ENCODE data around the gene MRPS15. TPM values are rescaled to one million over a fixed set of nuclear protein-coding genes. Genes with fewer than 3 reads are reported as not detected.

Gene MRPS15
- total RNA-seq, 1 experiment from 2014 or later, result 140 TPM

DNA sequence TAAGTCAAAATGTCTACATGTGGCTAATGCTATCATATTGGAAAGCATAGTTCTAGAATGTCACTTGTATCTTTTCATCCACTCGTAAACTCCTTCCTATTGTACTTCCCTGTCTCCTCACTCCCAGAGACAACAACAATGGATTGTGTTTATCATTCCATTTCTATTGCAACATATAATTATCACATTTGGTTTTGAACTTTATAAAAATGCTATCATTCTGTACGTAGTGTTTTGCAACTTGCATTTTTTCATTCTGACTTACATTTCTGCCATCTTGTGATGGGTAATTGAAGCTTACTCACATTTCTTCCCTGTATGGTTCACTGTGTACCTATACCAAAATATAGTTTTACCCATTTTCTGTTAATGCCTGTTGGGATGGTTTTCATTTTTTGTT lies 33.0 kb upstream of the MRPS15 start:
- Histone ChIP-seq H3K36me3 (ENCODE audit: insufficient read depth, low read length, poor library complexity, severe bottlenecking) (no peaks in the 10 kb centered on the region), H3K4me1 (ENCODE audit: insufficient read depth, low read length, poor library complexity, severe bottlenecking) (no peaks in the 10 kb centered on the region), H3K27ac (ENCODE audit: low read depth, low read length, poor library complexity, severe bottlenecking) (no peak overlapping the region), H3K27me3 (replicated peaks; ENCODE audit: insufficient read depth, low read depth, low read length, poor library complexity) (peaks cover 18% of the 10 kb centered on the region), H3K9me3 (ENCODE audit: low read depth, low read length, poor library complexity, severe bottlenecking) (no peaks in the 10 kb centered on the region), H3K4me3 (ENCODE audit: low read depth, low read length, poor library complexity, severe bottlenecking) (no peak overlapping the region)
- DNase-seq (ENCODE audit: low spot score), result no peak
- ChIA-PET POLR2A (ENCODE audit: low non-redundant PET) (interaction anchor here (0.9 kb wide), 1 partner anchor 111 kb away, joined by 4 read pairs; no protein-coding TSS in a partner anchor), CTCF (no interaction called here)
- TF ChIP-seq, protein P1, sequence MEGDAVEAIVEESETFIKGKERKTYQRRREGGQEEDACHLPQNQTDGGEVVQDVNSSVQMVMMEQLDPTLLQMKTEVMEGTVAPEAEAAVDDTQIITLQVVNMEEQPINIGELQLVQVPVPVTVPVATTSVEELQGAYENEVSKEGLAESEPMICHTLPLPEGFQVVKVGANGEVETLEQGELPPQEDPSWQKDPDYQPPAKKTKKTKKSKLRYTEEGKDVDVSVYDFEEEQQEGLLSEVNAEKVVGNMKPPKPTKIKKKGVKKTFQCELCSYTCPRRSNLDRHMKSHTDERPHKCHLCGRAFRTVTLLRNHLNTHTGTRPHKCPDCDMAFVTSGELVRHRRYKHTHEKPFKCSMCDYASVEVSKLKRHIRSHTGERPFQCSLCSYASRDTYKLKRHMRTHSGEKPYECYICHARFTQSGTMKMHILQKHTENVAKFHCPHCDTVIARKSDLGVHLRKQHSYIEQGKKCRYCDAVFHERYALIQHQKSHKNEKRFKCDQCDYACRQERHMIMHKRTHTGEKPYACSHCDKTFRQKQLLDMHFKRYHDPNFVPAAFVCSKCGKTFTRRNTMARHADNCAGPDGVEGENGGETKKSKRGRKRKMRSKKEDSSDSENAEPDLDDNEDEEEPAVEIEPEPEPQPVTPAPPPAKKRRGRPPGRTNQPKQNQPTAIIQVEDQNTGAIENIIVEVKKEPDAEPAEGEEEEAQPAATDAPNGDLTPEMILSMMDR (conservative IDR thresholded peaks at IDR 0.05; ENCODE audit: low read depth, low read length), result no peak
- TF ChIP-seq EZH2 (IDR thresholded peaks at IDR 0.05; ENCODE audit: borderline replicate concordance, low read depth, low read length, poor library complexity, severe bottlenecking), result no peak
- intact Hi-C loops (cut with micrococcal nuclease; ENCODE audit: unreplicated experiment), result no loop called here
- no TSS peak for BruUV-seq (replicated peaks)

DNA sequence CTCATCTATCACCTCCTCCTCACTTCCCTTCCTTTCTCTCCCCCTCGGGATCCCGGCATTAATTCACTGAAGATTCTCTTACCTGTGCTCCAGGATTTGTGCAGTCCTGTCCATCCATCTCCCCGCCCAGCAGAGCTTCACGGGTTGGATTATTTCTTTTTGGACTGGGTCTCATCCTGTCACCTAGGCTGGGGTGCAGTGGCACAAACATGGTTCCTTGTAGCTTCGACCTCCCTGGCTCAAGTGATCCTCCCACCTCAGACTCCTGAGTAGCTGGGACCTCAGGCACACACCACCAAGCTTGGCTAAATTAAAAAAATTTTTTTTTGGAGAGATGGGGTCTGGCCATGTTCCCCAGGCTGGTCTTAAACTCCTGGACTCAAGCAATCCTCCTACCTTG lies 30.8 kb upstream of the MRPS15 start:
- Histone ChIP-seq H3K36me3 (ENCODE audit: insufficient read depth, low read length, poor library complexity, severe bottlenecking) (no peaks in the 10 kb centered on the region), H3K9me3 (ENCODE audit: low read depth, low read length, poor library complexity, severe bottlenecking) (no peaks in the 10 kb centered on the region), H3K27me3 (replicated peaks; ENCODE audit: insufficient read depth, low read depth, low read length, poor library complexity) (peaks cover 16% of the 10 kb centered on the region), H3K4me1 (ENCODE audit: insufficient read depth, low read length, poor library complexity, severe bottlenecking) (no peaks in the 10 kb centered on the region), H3K4me3 (ENCODE audit: low read depth, low read length, poor library complexity, severe bottlenecking) (no peak overlapping the region), H3K27ac (ENCODE audit: low read depth, low read length, poor library complexity, severe bottlenecking) (no peak overlapping the region)
- DNase-seq (ENCODE audit: low spot score), result no peak
- BruUV-seq (replicated peaks), result no TSS peak
- TF ChIP-seq EZH2 (IDR thresholded peaks at IDR 0.05; ENCODE audit: borderline replicate concordance, low read depth, low read length, poor library complexity, severe bottlenecking), result no peak
- TF ChIP-seq, protein P1 (conservative IDR thresholded peaks at IDR 0.05; ENCODE audit: low read depth, low read length), result no peak
- ChIA-PET POLR2A (ENCODE audit: low non-redundant PET) (no interaction called here), CTCF (no interaction called here)
- intact Hi-C loops (cut with micrococcal nuclease; ENCODE audit: unreplicated experiment), result no loop called here

DNA sequence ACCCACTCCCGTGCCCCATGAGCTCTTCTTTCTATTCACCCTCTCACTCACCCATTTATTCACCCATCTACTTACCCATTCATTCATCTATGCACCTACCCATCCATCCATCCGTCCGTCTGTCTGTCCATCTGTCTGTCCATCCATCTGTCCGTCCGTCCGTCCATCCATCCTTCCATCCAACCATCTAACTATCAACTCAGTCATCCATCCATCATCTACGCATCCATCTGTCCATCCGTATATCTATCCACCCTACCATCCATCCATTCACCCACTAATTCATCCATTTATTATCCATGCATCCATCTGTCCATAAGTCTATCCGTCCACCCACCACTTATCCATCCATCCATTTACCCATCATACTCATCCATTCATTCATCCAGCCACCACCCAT lies 29.3 kb upstream of the MRPS15 start:
- Histone ChIP-seq H3K4me1 (ENCODE audit: insufficient read depth, low read length, poor library complexity, severe bottlenecking) (no peaks in the 10 kb centered on the region), H3K36me3 (ENCODE audit: insufficient read depth, low read length, poor library complexity, severe bottlenecking) (no peaks in the 10 kb centered on the region), H3K27me3 (replicated peaks; ENCODE audit: insufficient read depth, low read depth, low read length, poor library complexity) (peaks cover 16% of the 10 kb centered on the region), H3K27ac (ENCODE audit: low read depth, low read length, poor library complexity, severe bottlenecking) (no peak overlapping the region), H3K4me3 (ENCODE audit: low read depth, low read length, poor library complexity, severe bottlenecking) (no peak overlapping the region), H3K9me3 (ENCODE audit: low read depth, low read length, poor library complexity, severe bottlenecking) (no peaks in the 10 kb centered on the region)
- TF ChIP-seq, protein P1 (conservative IDR thresholded peaks at IDR 0.05; ENCODE audit: low read depth, low read length), result no peak
- no peak for TF ChIP-seq EZH2 (IDR thresholded peaks at IDR 0.05; ENCODE audit: borderline replicate concordance, low read depth, low read length, poor library complexity, severe bottlenecking)
- POLR2A ChIA-PET (ENCODE audit: low non-redundant PET), result no interaction called here
- CTCF ChIA-PET, result no interaction called here
- no peak for DNase-seq (ENCODE audit: low spot score)
- BruUV-seq (replicated peaks), result no TSS peak
- intact Hi-C loops (cut with micrococcal nuclease; ENCODE audit: unreplicated experiment), result no loop called here
